ENCODE data around the gene RBM24. TPM values are rescaled to one million over a fixed set of nuclear protein-coding genes. Genes with fewer than 3 reads are reported as not detected.

The RBM24 gene
- total RNA-seq, 1 experiment from 2014 or later: 1.1 TPM

DNA sequence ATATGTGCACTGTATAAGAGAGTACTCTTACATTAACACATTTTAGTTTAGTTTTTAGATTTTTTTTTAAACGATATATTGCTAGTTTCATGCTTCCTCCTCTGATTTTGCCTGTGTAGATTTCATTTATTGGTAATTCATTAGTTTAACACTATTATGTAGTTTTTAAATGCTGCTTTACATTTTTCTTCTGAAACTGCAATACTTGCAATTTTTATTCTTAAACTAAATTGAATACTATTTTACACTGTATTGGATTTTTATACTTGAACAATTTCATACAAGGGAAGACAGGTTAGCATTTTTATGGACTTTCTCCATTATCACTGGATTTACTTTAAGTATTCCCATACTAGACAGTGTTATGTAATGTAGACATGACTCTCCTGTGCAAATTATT, 12.2 kb downstream of the RBM24 start:
- intact Hi-C loops (cut with micrococcal nuclease; ENCODE audit: unreplicated experiment): no loop called here
- BruUV-seq (replicated peaks): no TSS peak
- Mint-ChIP-seq H3K27me3 (ENCODE audit: unreplicated experiment) (no peaks in the 10 kb centered on the region), H3K27ac (ENCODE audit: unreplicated experiment) (no peak overlapping the region), H3K4me1 (ENCODE audit: low read depth, unreplicated experiment) (no peaks in the 10 kb centered on the region), H3K36me3 (ENCODE audit: insufficient read depth, unreplicated experiment) (no peaks in the 10 kb centered on the region), H3K9me3 (ENCODE audit: low read depth, unreplicated experiment) (no peaks in the 10 kb centered on the region), H3K4me3 (ENCODE audit: low read depth, unreplicated experiment) (no peak overlapping the region)
- CTCF ChIA-PET: no interaction called here
- TF ChIP-seq, protein P1, sequence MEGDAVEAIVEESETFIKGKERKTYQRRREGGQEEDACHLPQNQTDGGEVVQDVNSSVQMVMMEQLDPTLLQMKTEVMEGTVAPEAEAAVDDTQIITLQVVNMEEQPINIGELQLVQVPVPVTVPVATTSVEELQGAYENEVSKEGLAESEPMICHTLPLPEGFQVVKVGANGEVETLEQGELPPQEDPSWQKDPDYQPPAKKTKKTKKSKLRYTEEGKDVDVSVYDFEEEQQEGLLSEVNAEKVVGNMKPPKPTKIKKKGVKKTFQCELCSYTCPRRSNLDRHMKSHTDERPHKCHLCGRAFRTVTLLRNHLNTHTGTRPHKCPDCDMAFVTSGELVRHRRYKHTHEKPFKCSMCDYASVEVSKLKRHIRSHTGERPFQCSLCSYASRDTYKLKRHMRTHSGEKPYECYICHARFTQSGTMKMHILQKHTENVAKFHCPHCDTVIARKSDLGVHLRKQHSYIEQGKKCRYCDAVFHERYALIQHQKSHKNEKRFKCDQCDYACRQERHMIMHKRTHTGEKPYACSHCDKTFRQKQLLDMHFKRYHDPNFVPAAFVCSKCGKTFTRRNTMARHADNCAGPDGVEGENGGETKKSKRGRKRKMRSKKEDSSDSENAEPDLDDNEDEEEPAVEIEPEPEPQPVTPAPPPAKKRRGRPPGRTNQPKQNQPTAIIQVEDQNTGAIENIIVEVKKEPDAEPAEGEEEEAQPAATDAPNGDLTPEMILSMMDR (IDR thresholded peaks at IDR 0.05; ENCODE audit: unreplicated experiment): no peak
- DNase-seq: no peak

DNA sequence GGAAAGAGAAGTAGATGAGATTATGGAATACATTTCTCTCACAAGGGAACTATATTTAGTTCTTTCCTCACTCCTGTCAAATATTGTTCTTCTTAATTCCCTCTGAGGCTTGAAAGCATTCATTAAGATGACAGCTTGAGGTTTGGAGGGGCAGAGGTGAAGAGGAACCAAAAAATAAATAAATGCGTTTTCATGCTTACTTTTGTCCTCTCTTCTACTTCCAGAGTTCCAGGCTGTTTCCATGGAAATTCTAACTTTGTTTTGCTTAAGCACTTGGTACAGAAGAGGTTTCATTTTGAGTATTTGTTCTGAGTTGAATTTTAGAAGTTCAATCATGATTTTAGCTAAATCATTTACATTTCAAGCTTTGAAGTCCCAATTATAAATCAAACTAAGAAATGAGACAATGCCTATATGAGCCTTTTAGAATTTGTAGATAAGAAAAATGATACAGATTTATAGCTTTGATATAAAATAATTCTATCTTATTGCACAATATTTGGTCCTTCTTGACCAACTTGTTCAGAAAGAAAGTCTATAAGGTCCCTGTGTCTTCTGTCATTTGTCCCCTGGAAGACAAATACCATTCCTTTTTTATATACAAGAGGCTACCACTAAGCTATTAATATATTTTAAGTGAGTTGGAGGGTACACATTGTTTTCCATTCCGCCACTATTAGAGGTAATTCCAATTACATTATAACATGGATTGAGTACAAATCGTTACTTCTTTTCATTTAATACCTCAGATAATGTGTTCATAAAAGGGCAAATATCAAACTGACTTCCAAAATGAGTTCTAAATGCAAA, 16.3 kb downstream of the RBM24 start:
- CTCF ChIA-PET: interaction anchor here (0.5 kb wide), 1 partner anchor 292 kb away, joined by 8 read pairs; no protein-coding TSS in a partner anchor
- intact Hi-C loops (cut with micrococcal nuclease; ENCODE audit: unreplicated experiment): no loop called here
- no peaks in the 10 kb centered on the region for H3K9me3 Mint-ChIP-seq (ENCODE audit: low read depth, unreplicated experiment)
- no peaks in the 10 kb centered on the region for H3K36me3 Mint-ChIP-seq (ENCODE audit: insufficient read depth, unreplicated experiment)
- no peak overlapping the region for H3K27ac Mint-ChIP-seq (ENCODE audit: unreplicated experiment)
- H3K27me3 Mint-ChIP-seq (ENCODE audit: unreplicated experiment): no peaks in the 10 kb centered on the region
- no peaks in the 10 kb centered on the region for H3K4me1 Mint-ChIP-seq (ENCODE audit: low read depth, unreplicated experiment)
- DNase-seq: no peak
- no TSS peak for BruUV-seq (replicated peaks)
- H3K4me3 Mint-ChIP-seq (ENCODE audit: low read depth, unreplicated experiment): no peak overlapping the region
- TF ChIP-seq, protein P1 (IDR thresholded peaks at IDR 0.05; ENCODE audit: unreplicated experiment): no peak

DNA sequence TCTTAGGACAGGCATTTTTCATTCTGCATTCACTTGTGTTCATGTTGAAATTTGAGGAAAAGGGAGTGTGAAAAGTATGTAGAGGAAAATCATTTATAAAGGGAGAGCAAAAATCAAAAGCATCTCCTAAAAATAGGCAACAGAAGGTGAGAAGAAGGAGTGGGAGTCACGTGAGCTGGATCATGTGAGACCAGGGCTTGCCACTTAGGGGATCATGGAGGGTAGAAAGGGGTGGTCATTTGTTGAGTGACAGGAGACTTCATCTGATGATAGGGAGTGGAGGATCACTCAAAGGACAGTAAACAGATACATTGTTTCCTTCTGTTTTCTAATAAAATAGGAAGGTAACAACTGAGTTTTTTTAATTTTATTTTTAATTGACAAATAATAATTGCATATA, 17.1 kb downstream of the RBM24 start:
- Mint-ChIP-seq H3K4me3 (ENCODE audit: low read depth, unreplicated experiment) (no peak overlapping the region), H3K36me3 (ENCODE audit: insufficient read depth, unreplicated experiment) (no peaks in the 10 kb centered on the region), H3K27ac (ENCODE audit: unreplicated experiment) (no peak overlapping the region), H3K4me1 (ENCODE audit: low read depth, unreplicated experiment) (no peaks in the 10 kb centered on the region), H3K27me3 (ENCODE audit: unreplicated experiment) (no peaks in the 10 kb centered on the region), H3K9me3 (ENCODE audit: low read depth, unreplicated experiment) (no peaks in the 10 kb centered on the region)
- DNase-seq: no peak
- CTCF ChIA-PET: no interaction called here
- TF ChIP-seq, protein P1 (IDR thresholded peaks at IDR 0.05; ENCODE audit: unreplicated experiment): no peak
- intact Hi-C loops (cut with micrococcal nuclease; ENCODE audit: unreplicated experiment): no loop called here
- BruUV-seq (replicated peaks): no TSS peak

DNA sequence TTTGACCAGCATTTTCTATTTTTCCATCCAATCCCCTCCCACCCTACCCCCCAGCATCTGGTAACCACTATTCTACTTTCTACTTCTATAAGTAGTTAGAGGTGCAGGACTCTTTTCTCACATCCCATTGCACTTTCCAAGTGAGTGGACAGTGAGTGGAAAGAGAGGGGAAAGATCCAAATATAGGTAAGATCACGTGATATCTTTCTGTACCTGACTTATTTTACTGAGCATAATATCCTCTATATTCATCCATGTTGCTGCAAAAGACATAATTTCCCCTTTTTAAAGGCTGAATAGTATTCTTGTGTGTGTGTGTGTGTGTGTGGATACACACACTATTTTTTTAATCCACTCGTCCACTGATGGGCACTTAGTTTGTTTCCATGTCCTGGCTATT, 18.1 kb downstream of the RBM24 start:
- CTCF ChIA-PET: no interaction called here
- Mint-ChIP-seq H3K27me3 (ENCODE audit: unreplicated experiment) (no peaks in the 10 kb centered on the region), H3K36me3 (ENCODE audit: insufficient read depth, unreplicated experiment) (no peaks in the 10 kb centered on the region), H3K4me3 (ENCODE audit: low read depth, unreplicated experiment) (no peak overlapping the region), H3K4me1 (ENCODE audit: low read depth, unreplicated experiment) (no peaks in the 10 kb centered on the region), H3K27ac (ENCODE audit: unreplicated experiment) (no peak overlapping the region), H3K9me3 (ENCODE audit: low read depth, unreplicated experiment) (no peaks in the 10 kb centered on the region)
- no TSS peak for BruUV-seq (replicated peaks)
- intact Hi-C loops (cut with micrococcal nuclease; ENCODE audit: unreplicated experiment): no loop called here
- TF ChIP-seq, protein P1 (IDR thresholded peaks at IDR 0.05; ENCODE audit: unreplicated experiment): no peak
- no peak for DNase-seq

Measured in Calu3 (cell line).